ENCODE results near the gene CTIF.

Gene CTIF

GRCh38 chr18:48824231-48824970 is 285.6 kb downstream of the CTIF start:
- in situ Hi-C loops (cut with HindIII; ENCODE audit: low sequenced_read_pairs) = no loop called here

- in situ Hi-C loops (cut with HindIII; ENCODE audit: low sequenced_read_pairs) = no loop called here
Measured at GRCh38 chr18:48825101-48825745, 286.4 kb downstream of the CTIF start.

GRCh38 chr18:48826271-48826670 is 287.4 kb downstream of the CTIF start:
- in situ Hi-C loops (cut with HindIII; ENCODE audit: low sequenced_read_pairs) = no loop called here

GRCh38 chr18:48826806-48827205 is 288.0 kb downstream of the CTIF start:
- in situ Hi-C loops (cut with HindIII; ENCODE audit: low sequenced_read_pairs) = no loop called here

- in situ Hi-C loops (cut with HindIII; ENCODE audit: low sequenced_read_pairs) = no loop called here
Measured at GRCh38 chr18:48827291-48828193, 288.7 kb downstream of the CTIF start.

GRCh38 chr18:48828194-48828545 is 289.3 kb downstream of the CTIF start:
- in situ Hi-C loops (cut with HindIII; ENCODE audit: low sequenced_read_pairs) = no loop called here

GRCh38 chr18:48828691-48829442 is 290.0 kb downstream of the CTIF start:
- in situ Hi-C loops (cut with HindIII; ENCODE audit: low sequenced_read_pairs) = no loop called here

GRCh38 chr18:48829443-48830149 is 290.8 kb downstream of the CTIF start:
- in situ Hi-C loops (cut with HindIII; ENCODE audit: low sequenced_read_pairs) = no loop called here

GRCh38 chr18:48831113-48831759 is 292.4 kb downstream of the CTIF start:
- in situ Hi-C loops (cut with HindIII; ENCODE audit: low sequenced_read_pairs) = no loop called here

GRCh38 chr18:48831802-48832201 is 293.0 kb downstream of the CTIF start:
- in situ Hi-C loops (cut with HindIII; ENCODE audit: low sequenced_read_pairs) = no loop called here

- in situ Hi-C loops (cut with HindIII; ENCODE audit: low sequenced_read_pairs) = no loop called here
Measured at GRCh38 chr18:48832938-48833700, 294.3 kb downstream of the CTIF start.

- in situ Hi-C loops (cut with HindIII; ENCODE audit: low sequenced_read_pairs) = no loop called here
Measured at GRCh38 chr18:48833701-48834412, 295.0 kb downstream of the CTIF start.

- in situ Hi-C loops (cut with HindIII; ENCODE audit: low sequenced_read_pairs) = no loop called here
Measured at GRCh38 chr18:48834413-48835031, 295.7 kb downstream of the CTIF start.

GRCh38 chr18:48835119-48835518 is 296.3 kb downstream of the CTIF start:
- in situ Hi-C loops (cut with HindIII; ENCODE audit: low sequenced_read_pairs) = no loop called here

- in situ Hi-C loops (cut with HindIII; ENCODE audit: low sequenced_read_pairs) = no loop called here
Measured at GRCh38 chr18:48835745-48836170, 296.9 kb downstream of the CTIF start.

- in situ Hi-C loops (cut with HindIII; ENCODE audit: low sequenced_read_pairs) = no loop called here
Measured at GRCh38 chr18:48836231-48836805, 297.5 kb downstream of the CTIF start.

GRCh38 chr18:48836806-48837615 is 298.2 kb downstream of the CTIF start:
- in situ Hi-C loops (cut with HindIII; ENCODE audit: low sequenced_read_pairs) = no loop called here

All from DLD1 (cell line).